IMR-90 (cell line): Measurements from ENCODE around the gene SLTM. TPM values are rescaled to one million over a fixed set of nuclear protein-coding genes. Genes with fewer than 3 reads are reported as not detected.

Experiments
- ATAC-seq: fragments of 200-7000 bp; cut with Tn5 transposase; 2 replicates; pipeline ENCODE4 v1.9.1; 2020; ENCODE audit warnings: low read depth, mild to moderate bottlenecking, moderate library complexity
- BruUV-seq: library from RNA; stranded (reverse); fragments of 400-500 nt; replicated peaks from 2 replicates; lab custom pipeline; 2021; lab: Mats Ljungman, UMichigan
- CTCF ChIA-PET: fragments of 300-600 bp; formaldehyde crosslinking; extraction: SDS; loops from one replicate; lab custom pipeline; 2021; ENCODE audit warnings: antibody characterized with exemption; lab: Yijun Ruan, JAX
- POLR2A ChIA-PET: fragments of 300-600 bp; sonication (Branson Sonifier 250); formaldehyde crosslinking; loops from one replicate; lab custom pipeline; 2022; ENCODE audit warnings: antibody characterized with exemption; ENCODE audit not compliant: unreplicated experiment; lab: Charles Lee
- DNase-seq: peaks from one replicate; pipeline ENCODE4 v3.0.0; 2013
- H2AFZ ChIP-seq: replicated peaks from 2 replicates; pipeline ENCODE3; 2013; ENCODE audit warnings: low read length, mild to moderate bottlenecking; ENCODE audit not compliant: poor library complexity
- H2AK5ac ChIP-seq: 2 replicates; pipeline ENCODE4 v1.6.1; 2013; ENCODE audit warnings: low read depth, low read length, inconsistent platforms
- H2AK9ac ChIP-seq: replicated peaks from 2 replicates; pipeline ENCODE3; 2013; ENCODE audit warnings: mild to moderate bottlenecking, low read depth, low read length, moderate library complexity; ENCODE audit not compliant: poor library complexity
- H2BK120ac ChIP-seq: 2 replicates; pipeline ENCODE4 v1.6.1; 2013; ENCODE audit warnings: low read depth, low read length, inconsistent platforms
- H2BK15ac ChIP-seq: 3 replicates; pipeline ENCODE4 v1.6.1; 2013; ENCODE audit warnings: low read depth, low read length, inconsistent platforms
- H2BK20ac ChIP-seq: 2 replicates; pipeline ENCODE4 v1.6.1; 2013; ENCODE audit warnings: low read depth, mild to moderate bottlenecking, inconsistent platforms, low read length, moderate library complexity
- H2BK5ac ChIP-seq: 2 replicates; pipeline ENCODE4 v1.6.1; 2013; ENCODE audit warnings: mild to moderate bottlenecking, low read depth, low read length, inconsistent platforms; ENCODE audit not compliant: poor library complexity, severe bottlenecking
- H3K14ac ChIP-seq: replicated peaks from 2 replicates; pipeline ENCODE4 v1.6.1; 2013; ENCODE audit warnings: low read depth, low read length, inconsistent platforms
- H3K18ac ChIP-seq: 2 replicates; pipeline ENCODE4 v1.6.1; 2013; ENCODE audit warnings: low read depth, low read length, control low read depth
- H3K23ac ChIP-seq: 2 replicates; pipeline ENCODE4 v1.6.1; 2013; ENCODE audit warnings: low read depth, low read length, inconsistent platforms
- H3K27ac ChIP-seq: 2 replicates; pipeline ENCODE4 v1.5.1; 2013; ENCODE audit warnings: mild to moderate bottlenecking, control low read depth, low read length; ENCODE audit not compliant: insufficient read depth
- H3K27me3 ChIP-seq: 2 replicates; pipeline ENCODE4 v1.6.1; 2013; ENCODE audit warnings: low read length; ENCODE audit not compliant: control insufficient read depth, insufficient read depth
- H3K36me3 ChIP-seq: 2 replicates; pipeline ENCODE4 v1.6.1; 2013; ENCODE audit warnings: low read length, mixed read lengths; ENCODE audit not compliant: control insufficient read depth, insufficient read depth
- H3K4ac ChIP-seq: 2 replicates; pipeline ENCODE4 v1.6.1; 2013; ENCODE audit warnings: low read depth, low read length, inconsistent platforms
- H3K4me1 ChIP-seq: 2 replicates; pipeline ENCODE4 v1.6.1; 2013; ENCODE audit warnings: low read length, mixed read lengths; ENCODE audit not compliant: control insufficient read depth, insufficient read depth
- H3K4me2 ChIP-seq: 2 replicates; pipeline ENCODE4 v1.6.1; 2013; ENCODE audit warnings: low read depth, mild to moderate bottlenecking, control low read depth, low read length, moderate library complexity
- H3K4me3 ChIP-seq: 2 replicates; pipeline ENCODE4 v1.5.1; 2013; ENCODE audit warnings: low read depth, mild to moderate bottlenecking, control low read depth, low read length, moderate library complexity; ENCODE audit not compliant: insufficient read depth
- H3K56ac ChIP-seq: 2 replicates; pipeline ENCODE4 v1.6.1; 2013; ENCODE audit warnings: low read length, inconsistent platforms; ENCODE audit not compliant: insufficient read depth; ENCODE audit errors: extremely low read depth
- H3K79me1 ChIP-seq, 2 experiments: 2 replicates each; pipeline ENCODE4 v1.6.1; 2013; ENCODE audit warnings: low read length in 2 of 2, inconsistent platforms in 1 of 2, low read depth in 1 of 2
- H3K9ac ChIP-seq: 2 replicates; pipeline ENCODE4 v1.6.1; 2013; ENCODE audit warnings: low read depth, low read length, control low read depth
- H3K9me1 ChIP-seq: 2 replicates; pipeline ENCODE4 v1.6.1; 2013; ENCODE audit warnings: low read length, inconsistent platforms; ENCODE audit not compliant: insufficient read depth
- H3K9me3 ChIP-seq: 2 replicates; pipeline ENCODE4 v1.6.1; 2013; ENCODE audit warnings: low read length; ENCODE audit not compliant: control insufficient read depth, insufficient read depth
- H4K20me1 ChIP-seq: 2 replicates; pipeline ENCODE4 v1.6.1; 2013; ENCODE audit warnings: low read length, inconsistent platforms; ENCODE audit not compliant: insufficient read depth
- H4K5ac ChIP-seq: 2 replicates; pipeline ENCODE4 v1.6.1; 2013; ENCODE audit warnings: mild to moderate bottlenecking, low read depth, low read length, control low read depth
- H4K8ac ChIP-seq, 2 experiments: 2 replicates each; pipeline ENCODE4 v1.6.1; 2013; ENCODE audit warnings: low read depth in 2 of 2, low read length in 2 of 2, control low read depth in 1 of 2, inconsistent platforms in 1 of 2
- H4K91ac ChIP-seq: 2 replicates; pipeline ENCODE4 v1.6.1; 2013; ENCODE audit warnings: low read depth, low read length, inconsistent platforms; ENCODE audit not compliant: insufficient read depth
- BHLHE40 ChIP-seq: fragments of 150-350 bp; IDR thresholded peaks from 2 replicates; pipeline ENCODE4 v1.6.1; 2016; ENCODE audit warnings: mild to moderate bottlenecking, low read depth, low read length
- CEBPB ChIP-seq: IDR thresholded peaks from 2 replicates; pipeline ENCODE4 v1.6.1; 2012; ENCODE audit warnings: low read depth, low read length, improper control_type of control experiment
- CHD1 ChIP-seq: IDR thresholded peaks from 2 replicates; pipeline ENCODE4 v1.6.1; 2012; ENCODE audit warnings: low read depth, low read length, improper control_type of control experiment
- FOS ChIP-seq: fragments of 150-350 bp; IDR thresholded peaks from 2 replicates; pipeline ENCODE4 v1.6.1; 2016; ENCODE audit warnings: low read depth, low read length
- MAFK ChIP-seq: IDR thresholded peaks from 2 replicates; pipeline ENCODE4 v1.6.1; 2012; ENCODE audit warnings: low read depth, low read length, improper control_type of control experiment
- MAZ ChIP-seq: IDR thresholded peaks from 2 replicates; pipeline ENCODE4 v1.6.1; 2012; ENCODE audit warnings: low read depth, mild to moderate bottlenecking, low read length, improper control_type of control experiment, moderate library complexity, borderline replicate concordance
- MXI1 ChIP-seq: IDR thresholded peaks from 2 replicates; pipeline ENCODE4 v1.6.1; 2012; ENCODE audit warnings: low read depth, mild to moderate bottlenecking, low read length, moderate library complexity, borderline replicate concordance
- NFE2L2 ChIP-seq: fragments of 150-350 bp; IDR thresholded peaks from 2 replicates; pipeline ENCODE4 v1.6.1; 2016; ENCODE audit warnings: low read depth, mild to moderate bottlenecking, low read length
- POLR2A ChIP-seq: IDR thresholded peaks from 2 replicates; pipeline ENCODE4 v1.6.1; 2012; ENCODE audit warnings: mild to moderate bottlenecking, low read depth, low read length
- RAD21 ChIP-seq: IDR thresholded peaks from 2 replicates; pipeline ENCODE4 v1.6.1; 2012; ENCODE audit warnings: low read length, improper control_type of control experiment
- RCOR1 ChIP-seq: IDR thresholded peaks from 2 replicates; pipeline ENCODE4 v1.6.1; 2012; ENCODE audit warnings: mild to moderate bottlenecking, low read length, improper control_type of control experiment; ENCODE audit not compliant: insufficient replicate concordance
- RFX5 ChIP-seq: IDR thresholded peaks from 2 replicates; pipeline ENCODE4 v1.8.0; 2012; ENCODE audit warnings: low read depth, mild to moderate bottlenecking, low read length, moderate library complexity
- SMC3 ChIP-seq: fragments of 150-350 bp; IDR thresholded peaks from 2 replicates; pipeline ENCODE4 v1.6.1; 2016; ENCODE audit warnings: low read depth, mild to moderate bottlenecking, antibody characterized with exemption, low read length, moderate library complexity
- WGBS, 2 experiments: methylation state at CpG; one replicate each; pipeline versions ENCODE4 v1.1.5 to v1.1.7; 2013; ENCODE audit warnings: missing lambda C conversion rate in 2 of 2; ENCODE audit not compliant: insufficient read length in 1 of 2; ENCODE audit errors: extremely low coverage in 2 of 2; 5-methylcytosine and 5-hydroxymethylcytosine counted together
- dilution Hi-C: fragments of 300-500 bp; cut with HindIII; formaldehyde crosslinking; loops from one replicate; pipeline ENCODE4 v1.14.3; 2018; ENCODE audit warnings: low sequenced_read_pairs; ENCODE audit not compliant: unreplicated experiment
- in situ Hi-C: fragments of 300-500 bp; cut with MboI; formaldehyde crosslinking; loops from 3 replicates; pipeline ENCODE4 v1.14.3; 2019; ENCODE audit warnings: low sequenced_read_pairs, inconsistent platforms, mixed read lengths
- intact Hi-C: fragments of 100-400 bp; cut with micrococcal nuclease; formaldehyde crosslinking; loops from 2 replicates; pipeline ENCODE4 v1.10.0; 2022
- polyA plus RNA-seq, 3 experiments: library from polyadenylated mRNA; depleted of rRNA; stranded (reverse); fragments of >200 nt; gene quantifications; 2 replicates each; pipeline ENCODE4 v1.2.3, GENCODE V29; 2012; ENCODE audit warnings: low replicate concordance in 1 of 3
- total RNA-seq: library from RNA; depleted of rRNA; stranded (reverse); fragments of >200 nt; gene quantifications from 2 replicates; pipeline ENCODE4 v1.2.3, GENCODE V29; 2012
- TF ChIP-seq, protein P1 (sequence below): fragments of 150-350 bp; IDR thresholded peaks from 2 replicates; pipeline ENCODE4 v1.6.1; 2016; ENCODE audit warnings: low read depth, mild to moderate bottlenecking, low read length, moderate library complexity, borderline replicate concordance
- TF ChIP-seq, protein P2 (sequence below): fragments of 150-350 bp; IDR thresholded peaks from 2 replicates; pipeline ENCODE4 v1.6.1; 2017; ENCODE audit warnings: mild to moderate bottlenecking, antibody characterized with exemption, low read length, low read depth

SLTM gene
- total and polyA plus RNA-seq, 2 of the 4 experiments (the other 2 are of a cell fraction): 36.0 to 57.6 TPM

DNA sequence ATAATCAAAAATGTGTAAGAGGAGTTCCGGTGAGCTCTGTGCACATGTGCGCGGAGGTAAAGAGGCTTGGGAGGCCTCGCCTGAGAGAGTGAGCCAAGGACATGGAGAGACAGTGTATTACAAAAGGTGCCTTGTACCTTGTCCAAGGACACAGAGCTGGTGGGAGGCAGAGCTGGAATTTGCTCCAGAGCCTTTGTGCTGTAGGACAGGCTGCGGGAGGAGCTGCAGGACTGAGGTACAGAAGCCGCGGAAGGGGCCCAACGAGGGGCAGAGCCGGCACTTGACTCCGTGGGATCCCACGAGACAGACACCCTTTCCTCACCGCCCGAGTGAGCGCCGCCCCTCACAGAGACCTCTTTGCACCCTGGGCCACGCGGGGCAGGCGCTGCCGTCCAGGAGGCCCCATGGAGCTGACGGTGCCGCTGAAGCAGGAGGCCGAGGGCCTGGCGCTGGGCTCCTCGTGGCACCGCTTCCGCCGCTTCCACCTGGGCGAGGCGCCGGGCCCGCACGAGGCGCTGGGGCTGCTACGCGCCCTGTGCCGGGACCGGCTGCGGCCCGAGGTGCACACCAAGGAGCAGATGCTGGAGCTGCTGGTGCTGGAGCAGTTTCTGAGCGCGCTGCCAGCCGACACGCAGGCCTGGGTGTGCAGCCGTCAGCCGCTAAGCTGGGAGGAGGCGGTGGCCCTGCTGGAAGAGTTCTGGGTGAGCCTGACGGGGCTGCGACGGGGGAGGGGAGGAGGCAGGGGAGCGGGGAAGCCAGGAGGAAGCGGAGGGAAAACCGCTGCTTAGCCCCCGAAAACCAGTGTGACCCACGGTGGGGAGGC is 68.7 kb downstream of the SLTM start:
- Histone ChIP-seq H3K9ac (no peak overlapping the region), H3K23ac (no peak overlapping the region), H3K14ac (no peak overlapping the region), H3K4me3 (no peak overlapping the region), H2BK120ac (no peak overlapping the region; the same call in 1 of the 2 replicates), H3K56ac (no peak overlapping the region), H4K8ac (peak overlapping the region; percentile 11 to 56; a peak in 2 of 4 replicates), H4K91ac (no peak overlapping the region), H3K4ac (peak overlapping the region; percentile 79), H4K20me1 (no peaks in the 10 kb centered on the region), H3K4me1 (no peaks in the 10 kb centered on the region; the same call in 1 of the 2 replicates), H3K27ac (no peak overlapping the region), H2AFZ (peak overlapping the region; percentile 88), H2AK9ac (no peak overlapping the region), H3K4me2 (no peak overlapping the region), H2BK15ac (no peak overlapping the region), H3K36me3 (no peaks in the 10 kb centered on the region), H3K18ac (no peak overlapping the region; the same call in 1 of the 2 replicates), H3K27me3 (no peaks in the 10 kb centered on the region), H2AK5ac (no peak overlapping the region), H3K79me1 (no peaks in the 10 kb centered on the region), H3K9me1 (no peaks in the 10 kb centered on the region), H2BK5ac (no peak overlapping the region), H4K5ac (peak overlapping the region; percentile 75; the same call in 1 of the 2 replicates), H3K9me3 (peaks cover 3% of the 10 kb centered on the region; the same call in 1 of the 2 replicates), H2BK20ac (no peak overlapping the region)
- 50% methylated on average over 28 of the region's 54 CpGs; no CpG with 5 or more reads in 1 of the 2 experiments for WGBS, 2 experiments
- ATAC-seq (peak; percentile 44), DNase-seq (no peak)
- POLR2A ChIA-PET: interaction anchor here (1.0 kb wide), 1 partner anchor 115 kb away, joined by 3 read pairs; no protein-coding TSS in a partner anchor
- CTCF ChIA-PET: no interaction called here
- dilution Hi-C loops: no loop called here
- intact Hi-C loops: no loop called here
- in situ Hi-C loops: no loop called here
- no TSS peak for BruUV-seq
- TF ChIP-seq MAZ (no peak), CEBPB (no peak), RCOR1 (no peak), CHD1 (no peak), RFX5 (no peak), BHLHE40 (no peak), RAD21 (no peak), MAFK (no peak), NFE2L2 (no peak), FOS (no peak), MXI1 (no peak), POLR2A (no peak), SMC3 (no peak)
- TF ChIP-seq, protein P1, sequence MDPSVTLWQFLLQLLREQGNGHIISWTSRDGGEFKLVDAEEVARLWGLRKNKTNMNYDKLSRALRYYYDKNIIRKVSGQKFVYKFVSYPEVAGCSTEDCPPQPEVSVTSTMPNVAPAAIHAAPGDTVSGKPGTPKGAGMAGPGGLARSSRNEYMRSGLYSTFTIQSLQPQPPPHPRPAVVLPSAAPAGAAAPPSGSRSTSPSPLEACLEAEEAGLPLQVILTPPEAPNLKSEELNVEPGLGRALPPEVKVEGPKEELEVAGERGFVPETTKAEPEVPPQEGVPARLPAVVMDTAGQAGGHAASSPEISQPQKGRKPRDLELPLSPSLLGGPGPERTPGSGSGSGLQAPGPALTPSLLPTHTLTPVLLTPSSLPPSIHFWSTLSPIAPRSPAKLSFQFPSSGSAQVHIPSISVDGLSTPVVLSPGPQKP: no peak
- TF ChIP-seq, protein P2, sequence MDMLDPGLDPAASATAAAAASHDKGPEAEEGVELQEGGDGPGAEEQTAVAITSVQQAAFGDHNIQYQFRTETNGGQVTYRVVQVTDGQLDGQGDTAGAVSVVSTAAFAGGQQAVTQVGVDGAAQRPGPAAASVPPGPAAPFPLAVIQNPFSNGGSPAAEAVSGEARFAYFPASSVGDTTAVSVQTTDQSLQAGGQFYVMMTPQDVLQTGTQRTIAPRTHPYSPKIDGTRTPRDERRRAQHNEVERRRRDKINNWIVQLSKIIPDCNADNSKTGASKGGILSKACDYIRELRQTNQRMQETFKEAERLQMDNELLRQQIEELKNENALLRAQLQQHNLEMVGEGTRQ: no peak
